Lower leg skin (tissue), 3 donors: Measurements from ENCODE around the gene FARS2.

Experiments used
- CTCF ChIP-seq, 3 donors: fragments of 450-650 bp; IDR thresholded peaks; one replicate each; pipeline ENCODE4 v1.5.1; 2016; ENCODE audit warnings: antibody characterized with exemption in 3 of 3, mild to moderate bottlenecking in 3 of 3, moderate library complexity in 2 of 3
- POLR2A ChIP-seq, 2 donors: fragments of 450-650 bp; IDR thresholded peaks; one replicate each; pipeline ENCODE4 v1.6.1; 2016 to 2017; ENCODE audit warnings: antibody characterized with exemption in 2 of 2, mild to moderate bottlenecking in 1 of 2, moderate library complexity in 1 of 2

- TF ChIP-seq CTCF (IDR thresholded peaks at IDR 0.05) (no peak), POLR2A (IDR thresholded peaks at IDR 0.05) (no peak)
Measured at GRCh38 chr6:5326022-5326641, 64.8 kb downstream of the FARS2 start.
